Measurements from ENCODE around the gene RAB44. TPM values are rescaled to one million over a fixed set of nuclear protein-coding genes. Genes with fewer than 3 reads are reported as not detected.

RAB44 gene
- total and polyA plus RNA-seq, 2 of the 13 experiments (the other 11 are each of a cell fraction or from before 2014, with no cell fraction given): not detected

GRCh38 chr6:36679043-36679833 lies 18.4 kb upstream of the RAB44 start (continued):
- no peak for TF ChIP-seq FOXA1 (IDR thresholded peaks at IDR 0.05)
- TF ChIP-seq FOXA1 (CRISPR knock-in tag; IDR thresholded peaks at IDR 0.05): no peak
- TF ChIP-seq ISX (CRISPR knock-in tag; conservative IDR thresholded peaks at IDR 0.05): no peak
- TF ChIP-seq ZBTB4 (CRISPR knock-in tag; IDR thresholded peaks at IDR 0.05; ENCODE audit: borderline replicate concordance): no peak; the same call in 1 of the 2 replicates
- TF ChIP-seq NFE2 (CRISPR knock-in tag; IDR thresholded peaks at IDR 0.05): no peak
- 0 out of 2 replicates have a peak, but pooled peaks have one; percentile 72 for TF ChIP-seq ZNF737 (CRISPR knock-in tag; IDR thresholded peaks at IDR 0.05; ENCODE audit: borderline replicate concordance)
- no peak for TF ChIP-seq ZSCAN12 (CRISPR knock-in tag; IDR thresholded peaks at IDR 0.05)
- no peak for TF ChIP-seq KIAA2018 (CRISPR knock-in tag; IDR thresholded peaks at IDR 0.05; ENCODE audit: borderline replicate concordance)
- TF ChIP-seq ZGPAT (CRISPR knock-in tag; IDR thresholded peaks at IDR 0.05): no peak
- no peak for TF ChIP-seq THYN1 (CRISPR knock-in tag; IDR thresholded peaks at IDR 0.05; ENCODE audit: borderline replicate concordance, low read depth)
- no peak for TF ChIP-seq CEBPB (IDR thresholded peaks at IDR 0.05; ENCODE audit: borderline replicate concordance, low read depth, low read length)
- TF ChIP-seq FOXP1 (IDR thresholded peaks at IDR 0.05): no peak
- no peak for TF ChIP-seq FOXP1 (CRISPR knock-in tag; IDR thresholded peaks at IDR 0.05)
- TF ChIP-seq TOE1 (CRISPR knock-in tag; IDR thresholded peaks at IDR 0.05): no peak
- no peak for TF ChIP-seq ZBTB44 (CRISPR knock-in tag; IDR thresholded peaks at IDR 0.05)
